CD4-positive, alpha-beta T cell treated with Interleukin-17A for 1 hour (primary cell): Measurements from ENCODE around the gene PTRH1.
"Not testable (repeated sequence)": the region's sequence is repeated elsewhere in the genome, so short reads cannot be mapped to it uniquely, and the experiment has no call there.

Experiments
- DNase-seq: peaks from one replicate; pipeline ENCODE4 v3.0.0-alpha.2; 2020

Gene PTRH1

GRCh38 chr9:127715470-127716337, at the start of gene PTRH1, which contains the start of gene TTC16:
TSS of gene PTRH1 (minus strand) at chr9:127715663. CDS start at chr9:127715639, 24 bp downstream.
TSS of gene TTC16 (plus strand) at chr9:127716079. CDS start at chr9:127716146, 67 bp downstream.
- DNase-seq = peak; percentile 95

- peak; percentile 39 for DNase-seq
Measured at GRCh38 chr9:127763918-127764384, 48.5 kb upstream of the PTRH1 start.

GRCh38 chr9:127762111-127762676, 46.7 kb upstream of the PTRH1 start:
- DNase-seq = no peak

GRCh38 chr9:127761491-127761956, 46.1 kb upstream of the PTRH1 start:
- DNase-seq = no peak

GRCh38 chr9:127761061-127761460, 45.6 kb upstream of the PTRH1 start:
- DNase-seq = no peak

- DNase-seq = no peak
Measured at GRCh38 chr9:127758843-127759242, 43.4 kb upstream of the PTRH1 start.

GRCh38 chr9:127756776-127757175, 41.3 kb upstream of the PTRH1 start:
- not testable (repeated sequence) for DNase-seq

GRCh38 chr9:127756233-127756632, 40.8 kb upstream of the PTRH1 start:
- no peak for DNase-seq

GRCh38 chr9:127755061-127756060, 39.9 kb upstream of the PTRH1 start:
- no peak for DNase-seq

GRCh38 chr9:127754099-127755060, 38.9 kb upstream of the PTRH1 start:
- DNase-seq = no peak

GRCh38 chr9:127753622-127754021, 38.2 kb upstream of the PTRH1 start:
- DNase-seq = no peak

GRCh38 chr9:127753148-127753547, 37.7 kb upstream of the PTRH1 start:
- no peak for DNase-seq

- DNase-seq = no peak
Measured at GRCh38 chr9:127751269-127752054, 36.0 kb upstream of the PTRH1 start.

- no peak for DNase-seq
Measured at GRCh38 chr9:127749090-127749787, 33.8 kb upstream of the PTRH1 start.

- DNase-seq = peak; percentile 55
Measured at GRCh38 chr9:127746959-127747569, 31.6 kb upstream of the PTRH1 start.

- DNase-seq = no peak
Measured at GRCh38 chr9:127744398-127745110, 29.1 kb upstream of the PTRH1 start.

- no peak for DNase-seq
Measured at GRCh38 chr9:127742435-127743088, 27.1 kb upstream of the PTRH1 start.

GRCh38 chr9:127741831-127742434, 26.5 kb upstream of the PTRH1 start:
- no peak for DNase-seq
